ENCODE results near the gene PNPLA4. TPM values are rescaled to one million over a fixed set of nuclear protein-coding genes. Genes with fewer than 3 reads are reported as not detected.

Gene PNPLA4
- total RNA-seq, 1 donor from 2014 or later: 12.9 TPM

DNA sequence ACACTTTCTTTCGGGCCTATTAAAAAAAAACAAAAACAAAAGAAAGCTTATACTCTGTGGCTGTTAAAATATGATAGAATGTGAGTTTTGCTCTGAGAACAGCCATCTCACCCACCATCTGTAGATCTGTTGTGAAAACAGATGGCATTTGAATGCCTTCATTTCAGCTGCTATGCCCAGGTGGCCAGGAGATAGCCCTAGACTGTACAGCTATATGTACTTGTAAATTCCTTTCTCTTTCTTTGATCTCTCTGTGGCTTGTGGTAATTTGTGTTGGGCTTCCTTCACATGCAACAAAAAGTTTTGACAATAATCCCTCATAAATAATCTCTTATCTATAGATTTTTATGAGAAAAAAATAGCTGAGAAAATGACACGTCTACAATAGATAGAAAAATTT is 38.1 kb downstream of the PNPLA4 start:
- Mint-ChIP-seq H3K27ac (ENCODE audit: unreplicated experiment) (no peak overlapping the region), H3K27me3 (ENCODE audit: unreplicated experiment) (no peaks in the 10 kb centered on the region), H3K9me3 (ENCODE audit: unreplicated experiment) (peaks cover 1% of the 10 kb centered on the region), H3K4me3 (ENCODE audit: unreplicated experiment) (no peak overlapping the region), H3K36me3 (ENCODE audit: unreplicated experiment) (no peaks in the 10 kb centered on the region), H3K4me1 (ENCODE audit: low read depth, unreplicated experiment) (peaks cover 13% of the 10 kb centered on the region)
- DNase-seq: no peak
- TF ChIP-seq, protein P1, sequence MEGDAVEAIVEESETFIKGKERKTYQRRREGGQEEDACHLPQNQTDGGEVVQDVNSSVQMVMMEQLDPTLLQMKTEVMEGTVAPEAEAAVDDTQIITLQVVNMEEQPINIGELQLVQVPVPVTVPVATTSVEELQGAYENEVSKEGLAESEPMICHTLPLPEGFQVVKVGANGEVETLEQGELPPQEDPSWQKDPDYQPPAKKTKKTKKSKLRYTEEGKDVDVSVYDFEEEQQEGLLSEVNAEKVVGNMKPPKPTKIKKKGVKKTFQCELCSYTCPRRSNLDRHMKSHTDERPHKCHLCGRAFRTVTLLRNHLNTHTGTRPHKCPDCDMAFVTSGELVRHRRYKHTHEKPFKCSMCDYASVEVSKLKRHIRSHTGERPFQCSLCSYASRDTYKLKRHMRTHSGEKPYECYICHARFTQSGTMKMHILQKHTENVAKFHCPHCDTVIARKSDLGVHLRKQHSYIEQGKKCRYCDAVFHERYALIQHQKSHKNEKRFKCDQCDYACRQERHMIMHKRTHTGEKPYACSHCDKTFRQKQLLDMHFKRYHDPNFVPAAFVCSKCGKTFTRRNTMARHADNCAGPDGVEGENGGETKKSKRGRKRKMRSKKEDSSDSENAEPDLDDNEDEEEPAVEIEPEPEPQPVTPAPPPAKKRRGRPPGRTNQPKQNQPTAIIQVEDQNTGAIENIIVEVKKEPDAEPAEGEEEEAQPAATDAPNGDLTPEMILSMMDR (IDR thresholded peaks at IDR 0.05; ENCODE audit: partially characterized antibody, unreplicated experiment): no peak

DNA sequence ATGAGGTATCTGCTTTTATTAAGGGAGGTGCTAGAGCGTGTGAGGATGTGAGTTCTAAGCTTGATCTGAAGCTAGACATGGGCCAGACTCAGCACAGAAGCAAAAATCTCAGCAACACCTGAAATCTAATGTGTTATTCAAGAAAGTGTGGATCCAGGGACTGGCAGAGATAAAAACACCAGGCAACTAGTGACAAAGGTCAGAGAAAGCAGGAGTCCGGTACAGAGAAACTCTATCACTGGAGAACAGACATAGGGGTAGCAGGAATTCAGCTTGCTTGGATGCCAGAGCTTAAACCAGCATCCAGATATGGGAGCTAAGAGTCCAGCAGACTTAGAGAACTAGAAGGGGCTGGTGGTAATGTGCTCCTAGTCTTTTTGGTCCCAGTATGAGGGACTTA is 50.3 kb downstream of the PNPLA4 start:
- Mint-ChIP-seq H3K4me3 (ENCODE audit: unreplicated experiment) (no peak overlapping the region), H3K9me3 (ENCODE audit: unreplicated experiment) (no peaks in the 10 kb centered on the region), H3K36me3 (ENCODE audit: unreplicated experiment) (no peaks in the 10 kb centered on the region), H3K4me1 (ENCODE audit: low read depth, unreplicated experiment) (no peaks in the 10 kb centered on the region), H3K27me3 (ENCODE audit: unreplicated experiment) (no peaks in the 10 kb centered on the region), H3K27ac (ENCODE audit: unreplicated experiment) (no peak overlapping the region)
- TF ChIP-seq, protein P1 (IDR thresholded peaks at IDR 0.05; ENCODE audit: partially characterized antibody, unreplicated experiment): no peak
- DNase-seq: no peak

DNA sequence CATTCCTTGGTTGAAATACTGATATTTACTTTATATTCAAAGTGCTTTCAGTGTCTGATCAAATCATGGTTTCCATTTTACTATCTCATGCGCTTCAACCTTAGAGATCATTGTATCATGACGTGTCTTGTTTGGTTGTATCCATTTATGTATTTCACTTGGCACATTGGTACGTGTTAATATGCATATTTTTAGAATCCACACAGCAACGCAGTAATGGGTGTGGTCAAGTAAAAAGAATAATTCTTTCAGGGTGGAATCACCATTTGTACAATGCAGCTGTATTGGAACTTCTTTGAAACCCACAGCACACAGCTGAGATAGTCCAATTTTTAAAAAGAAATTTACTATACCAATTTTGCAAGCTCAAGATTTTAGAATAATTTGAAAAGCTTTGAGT is 55.2 kb downstream of the PNPLA4 start:
- TF ChIP-seq, protein P1 (IDR thresholded peaks at IDR 0.05; ENCODE audit: partially characterized antibody, unreplicated experiment): no peak
- DNase-seq: no peak
- Mint-ChIP-seq H3K9me3 (ENCODE audit: unreplicated experiment) (no peaks in the 10 kb centered on the region), H3K4me3 (ENCODE audit: unreplicated experiment) (no peak overlapping the region), H3K4me1 (ENCODE audit: low read depth, unreplicated experiment) (no peaks in the 10 kb centered on the region), H3K27ac (ENCODE audit: unreplicated experiment) (no peak overlapping the region), H3K36me3 (ENCODE audit: unreplicated experiment) (no peaks in the 10 kb centered on the region), H3K27me3 (ENCODE audit: unreplicated experiment) (no peaks in the 10 kb centered on the region)

DNA sequence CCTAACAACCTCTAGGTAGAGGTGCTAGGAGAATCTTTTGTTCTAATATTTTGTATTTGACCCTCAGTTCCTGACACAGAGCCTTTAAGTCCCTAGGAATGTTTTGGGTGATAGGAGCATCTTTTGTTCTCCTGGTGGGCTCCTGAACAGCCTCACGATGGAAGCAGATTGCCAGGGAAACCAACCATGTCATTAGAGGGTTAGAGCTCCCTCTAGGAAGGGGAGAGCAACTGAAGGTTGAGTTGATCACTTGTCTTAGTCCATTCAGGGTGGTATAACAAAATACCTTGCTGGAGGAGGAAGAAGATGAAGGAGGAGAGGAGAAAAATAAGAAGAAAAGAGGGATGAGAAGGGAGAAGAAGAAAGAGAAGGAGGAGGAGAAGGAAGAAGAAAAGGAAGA is 75.0 kb downstream of the PNPLA4 start:
- H3K27ac Mint-ChIP-seq (ENCODE audit: unreplicated experiment): no peak overlapping the region
- no peak overlapping the region for H3K4me3 Mint-ChIP-seq (ENCODE audit: unreplicated experiment)
- no peaks in the 10 kb centered on the region for H3K9me3 Mint-ChIP-seq (ENCODE audit: unreplicated experiment)
- no peak for DNase-seq
- no peaks in the 10 kb centered on the region for H3K4me1 Mint-ChIP-seq (ENCODE audit: low read depth, unreplicated experiment)
- TF ChIP-seq, protein P1 (IDR thresholded peaks at IDR 0.05; ENCODE audit: partially characterized antibody, unreplicated experiment): no peak
- H3K36me3 Mint-ChIP-seq (ENCODE audit: unreplicated experiment): no peaks in the 10 kb centered on the region
- H3K27me3 Mint-ChIP-seq (ENCODE audit: unreplicated experiment): no peaks in the 10 kb centered on the region

Other genes with a start within 250 kb of the PNPLA4 start
- 1.1 TPM for gene VCX, start 84.2 kb downstream of the PNPLA4 start, total RNA-seq (ENCODE audit: unreplicated experiment)
- gene VCX2, start 243.9 kb upstream of the PNPLA4 start, total RNA-seq (ENCODE audit: unreplicated experiment): not detected

All from glutamatergic neuron (in vitro differentiated cells).